Measurements from ENCODE around the gene ATOSB.

DNA sequence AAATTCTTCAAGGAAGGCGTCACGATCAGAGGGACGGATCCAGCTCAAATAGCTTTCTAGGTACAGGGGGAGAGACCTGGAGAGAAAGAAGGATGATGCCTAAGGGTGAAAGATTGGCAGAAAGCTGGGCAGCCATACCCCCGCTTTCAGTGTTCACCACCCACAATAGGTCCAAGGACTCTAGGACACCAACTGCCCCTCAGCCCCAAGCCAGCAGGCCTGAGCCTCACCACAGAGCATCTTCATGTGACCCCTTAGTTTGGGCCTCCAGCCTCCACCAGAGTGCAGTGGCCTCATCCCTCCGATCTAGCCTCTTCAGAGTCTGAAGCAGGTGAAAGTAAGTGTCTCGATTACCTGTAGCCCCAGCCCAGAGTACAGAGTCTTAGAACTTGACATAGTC is 41.5 kb downstream of the ATOSB start:
- TF ChIP-seq MAZ (CRISPR knock-in tag; conservative IDR thresholded peaks at IDR 0.05 in 1 of 2, IDR thresholded peaks at IDR 0.05 in 1 of 2) = no peak
- TF ChIP-seq RCOR1 (IDR thresholded peaks at IDR 0.05; ENCODE audit: borderline replicate concordance in 1 of 2, low read depth in 2 of 2, low read length in 2 of 2) = no peak
